ENCODE results near the gene TRAF1.
A peak's percentile ranks its signal among the peaks of the same experiment; 100 is the strongest.

TRAF1 gene

GRCh38 chr9:120911295-120911837, 15.2 kb downstream of the TRAF1 start:
- no peak for DNase-seq (ENCODE audit: low read depth)
- TF ChIP-seq POLR2A (IDR thresholded peaks at IDR 0.05; ENCODE audit: extremely low read depth, insufficient read length) (no peak), MAX (IDR thresholded peaks at IDR 0.05; ENCODE audit: low read depth, low read length) (no peak), CTCF (IDR thresholded peaks at IDR 0.05; ENCODE audit: low read depth, low read length) (no peak), MYC (IDR thresholded peaks at IDR 0.05; ENCODE audit: low read depth, low read length) (no peak)
- no peak overlapping the region for H3K4me3 ChIP-seq (ENCODE audit: low read depth, low read length)

GRCh38 chr9:120910643-120911042, 16.0 kb downstream of the TRAF1 start:
- H3K4me3 ChIP-seq (ENCODE audit: low read depth, low read length): no peak overlapping the region
- TF ChIP-seq MYC (IDR thresholded peaks at IDR 0.05; ENCODE audit: low read depth, low read length) (no peak), MAX (IDR thresholded peaks at IDR 0.05; ENCODE audit: low read depth, low read length) (no peak), POLR2A (IDR thresholded peaks at IDR 0.05; ENCODE audit: extremely low read depth, insufficient read length) (no peak), CTCF (IDR thresholded peaks at IDR 0.05; ENCODE audit: low read depth, low read length) (no peak)
- DNase-seq (ENCODE audit: low read depth): no peak

GRCh38 chr9:120909904-120910303, 16.7 kb downstream of the TRAF1 start:
- peak; percentile 72 for DNase-seq (ENCODE audit: low read depth)
- TF ChIP-seq MAX (IDR thresholded peaks at IDR 0.05; ENCODE audit: low read depth, low read length) (peak; percentile 87), MYC (IDR thresholded peaks at IDR 0.05; ENCODE audit: low read depth, low read length) (peak; percentile 70; the same call in 1 of the 2 replicates), POLR2A (IDR thresholded peaks at IDR 0.05; ENCODE audit: extremely low read depth, insufficient read length) (no peak), CTCF (IDR thresholded peaks at IDR 0.05; ENCODE audit: low read depth, low read length) (no peak)
- no peak overlapping the region for H3K4me3 ChIP-seq (ENCODE audit: low read depth, low read length)

- DNase-seq (ENCODE audit: low read depth): no peak
- no peak for TF ChIP-seq CTCF (IDR thresholded peaks at IDR 0.05; ENCODE audit: low read depth, low read length)
- no peak for TF ChIP-seq MAX (IDR thresholded peaks at IDR 0.05; ENCODE audit: low read depth, low read length)
- TF ChIP-seq POLR2A (IDR thresholded peaks at IDR 0.05; ENCODE audit: extremely low read depth, insufficient read length): no peak
- no peak for TF ChIP-seq MYC (IDR thresholded peaks at IDR 0.05; ENCODE audit: low read depth, low read length)
Measured at GRCh38 chr9:120905315-120906164, 21.1 kb downstream of the TRAF1 start.

GRCh38 chr9:120904978-120905301, 21.7 kb downstream of the TRAF1 start:
- TF ChIP-seq MYC (IDR thresholded peaks at IDR 0.05; ENCODE audit: low read depth, low read length) (no peak), MAX (IDR thresholded peaks at IDR 0.05; ENCODE audit: low read depth, low read length) (no peak), POLR2A (IDR thresholded peaks at IDR 0.05; ENCODE audit: extremely low read depth, insufficient read length) (no peak), CTCF (IDR thresholded peaks at IDR 0.05; ENCODE audit: low read depth, low read length) (no peak)
- no peak for DNase-seq (ENCODE audit: low read depth)
- H3K4me3 ChIP-seq (ENCODE audit: low read depth, low read length): no peak overlapping the region

More at GRCh38 chr9:120905315-120906164, 21.1 kb downstream of the TRAF1 start:
- no peak overlapping the region for H3K4me3 ChIP-seq (ENCODE audit: low read depth, low read length)

All from NB4 (cell line).